Esophagus muscularis mucosa (tissue), 4 donors: ENCODE results near the gene RBM28. TPM values are rescaled to one million over a fixed set of nuclear protein-coding genes. Genes with fewer than 3 reads are reported as not detected.

ENCODE experiments used
- DNase-seq: peaks from one replicate; pipeline ENCODE4 v3.0.0-alpha.2; 2017; ENCODE audit errors: extremely low spot score
- H3K27ac ChIP-seq, 4 donors: fragments of 200-600 bp; sonication (generic); replicated peaks in 1 of 4; 1 replicate in 3 of 4; 2 replicates in 1 of 4; pipeline ENCODE4 v1.5.1; 2016 to 2019; ENCODE audit warnings: mild to moderate bottlenecking in 1 of 4
- H3K27me3 ChIP-seq, 4 donors: fragments of 200-600 bp; sonication (generic); one replicate each; pipeline versions ENCODE4 v1.5.1 to v1.6.0; 2016 to 2019
- H3K36me3 ChIP-seq, 4 donors: fragments of 200-600 bp; sonication (generic); one replicate each; pipeline ENCODE4 v1.5.1; 2016 to 2019
- H3K4me1 ChIP-seq, 4 donors: fragments of 200-600 bp; sonication (generic); one replicate each; pipeline ENCODE4 v1.5.1; 2016 to 2019
- H3K4me3 ChIP-seq, 4 donors: fragments of 200-600 bp; sonication (generic); 1 replicate in 2 of 4; 2 replicates in 2 of 4; pipeline ENCODE4 v1.5.1; 2016 to 2019; ENCODE audit warnings: mild to moderate bottlenecking in 4 of 4, moderate library complexity in 1 of 4
- H3K9me3 ChIP-seq, 4 donors: fragments of 200-600 bp; sonication (generic); 1 replicate in 3 of 4; 2 replicates in 1 of 4; pipeline ENCODE4 v1.5.1; 2016 to 2019
- EP300 ChIP-seq: sonication (generic); formaldehyde crosslinking; IDR thresholded peaks from one replicate; pipeline ENCODE4 v1.6.1; 2017; ENCODE audit warnings: antibody characterized with exemption
- POLR2A ChIP-seq: fragments of 450-650 bp; IDR thresholded peaks from one replicate; pipeline ENCODE4 v1.6.1; 2017; ENCODE audit warnings: antibody characterized with exemption, moderate library complexity, mild to moderate bottlenecking, low read depth
- POLR2AphosphoS5 ChIP-seq, 2 donors: sonication (generic); formaldehyde crosslinking; IDR thresholded peaks; one replicate each; pipeline ENCODE4 v1.6.1; 2017; ENCODE audit warnings: antibody characterized with exemption in 2 of 2
- WGBS: methylation state at CpG from one replicate; pipeline ENCODE4 v1.1.5; 2018; 5-methylcytosine and 5-hydroxymethylcytosine counted together
- intact Hi-C: fragments of 100-400 bp; cut with DNase I; formaldehyde crosslinking; loops from one replicate; pipeline ENCODE4 v1.15.1; 2023
- total RNA-seq, 4 donors: library from RNA; depleted of rRNA; stranded (reverse); fragments of >200 nt; gene quantifications; one replicate each; pipeline versions ENCODE4 v1.1.0 to v1.2.1, GENCODE V29; 2016
- TF ChIP-seq, protein P1 (sequence below), 3 experiments: fragments of 200-600 bp in 2 of 3; fragments of 450-650 bp in 1 of 3; sonication (generic) in 2 of 3; IDR thresholded peaks; one replicate each; pipeline ENCODE4 v1.5.1; 2017 to 2019; ENCODE audit warnings: antibody characterized with exemption in 3 of 3, mild to moderate bottlenecking in 2 of 3, moderate library complexity in 1 of 3

The RBM28 gene
- total RNA-seq, 4 donors from 2014 or later, result 13.3 to 16.6 (median 15.0) TPM

- TF ChIP-seq, protein P1, sequence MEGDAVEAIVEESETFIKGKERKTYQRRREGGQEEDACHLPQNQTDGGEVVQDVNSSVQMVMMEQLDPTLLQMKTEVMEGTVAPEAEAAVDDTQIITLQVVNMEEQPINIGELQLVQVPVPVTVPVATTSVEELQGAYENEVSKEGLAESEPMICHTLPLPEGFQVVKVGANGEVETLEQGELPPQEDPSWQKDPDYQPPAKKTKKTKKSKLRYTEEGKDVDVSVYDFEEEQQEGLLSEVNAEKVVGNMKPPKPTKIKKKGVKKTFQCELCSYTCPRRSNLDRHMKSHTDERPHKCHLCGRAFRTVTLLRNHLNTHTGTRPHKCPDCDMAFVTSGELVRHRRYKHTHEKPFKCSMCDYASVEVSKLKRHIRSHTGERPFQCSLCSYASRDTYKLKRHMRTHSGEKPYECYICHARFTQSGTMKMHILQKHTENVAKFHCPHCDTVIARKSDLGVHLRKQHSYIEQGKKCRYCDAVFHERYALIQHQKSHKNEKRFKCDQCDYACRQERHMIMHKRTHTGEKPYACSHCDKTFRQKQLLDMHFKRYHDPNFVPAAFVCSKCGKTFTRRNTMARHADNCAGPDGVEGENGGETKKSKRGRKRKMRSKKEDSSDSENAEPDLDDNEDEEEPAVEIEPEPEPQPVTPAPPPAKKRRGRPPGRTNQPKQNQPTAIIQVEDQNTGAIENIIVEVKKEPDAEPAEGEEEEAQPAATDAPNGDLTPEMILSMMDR (IDR thresholded peaks at IDR 0.05), result no peak
- TF ChIP-seq POLR2AphosphoS5 (IDR thresholded peaks at IDR 0.05), result no peak
- TF ChIP-seq POLR2A, result no peak
- TF ChIP-seq EP300, result no peak
- 94% methylated on average over 3 of the region's 3 CpGs for WGBS
Measured at GRCh38 chr7:128376077-128376476, 32.4 kb upstream of the RBM28 start.

GRCh38 chr7:128374041-128374440, 30.3 kb upstream of the RBM28 start:
- no peaks in the 10 kb centered on the region for H3K27me3 ChIP-seq
- WGBS, result 54% methylated on average over 1 of the region's 1 CpG
- TF ChIP-seq EP300 (no peak), POLR2AphosphoS5 (IDR thresholded peaks at IDR 0.05) (no peak), POLR2A (no peak)
- TF ChIP-seq, protein P1 (IDR thresholded peaks at IDR 0.05), result no peak
- H3K4me1 ChIP-seq, result no peaks in the 10 kb centered on the region
- no peaks in the 10 kb centered on the region for H3K36me3 ChIP-seq
- H3K27ac ChIP-seq, result no peak overlapping the region
- DNase-seq, result no peak
- no peaks in the 10 kb centered on the region for H3K9me3 ChIP-seq
- H3K4me3 ChIP-seq, result no peak overlapping the region
- intact Hi-C loops, result no loop called here

More at GRCh38 chr7:128376077-128376476, 32.4 kb upstream of the RBM28 start:
- no peak for DNase-seq
- peaks cover 0 to under 1% (median 0%) of the 10 kb centered on the region in 4 donors for H3K4me1 ChIP-seq
- no peak overlapping the region for H3K4me3 ChIP-seq
- H3K9me3 ChIP-seq, result no peaks in the 10 kb centered on the region
- H3K27ac ChIP-seq, result no peak overlapping the region
- H3K36me3 ChIP-seq, result no peaks in the 10 kb centered on the region
- intact Hi-C loops, result no loop called here
- H3K27me3 ChIP-seq, result peaks cover 0 to 7% (median 0%) of the 10 kb centered on the region in 4 donors

DNA sequence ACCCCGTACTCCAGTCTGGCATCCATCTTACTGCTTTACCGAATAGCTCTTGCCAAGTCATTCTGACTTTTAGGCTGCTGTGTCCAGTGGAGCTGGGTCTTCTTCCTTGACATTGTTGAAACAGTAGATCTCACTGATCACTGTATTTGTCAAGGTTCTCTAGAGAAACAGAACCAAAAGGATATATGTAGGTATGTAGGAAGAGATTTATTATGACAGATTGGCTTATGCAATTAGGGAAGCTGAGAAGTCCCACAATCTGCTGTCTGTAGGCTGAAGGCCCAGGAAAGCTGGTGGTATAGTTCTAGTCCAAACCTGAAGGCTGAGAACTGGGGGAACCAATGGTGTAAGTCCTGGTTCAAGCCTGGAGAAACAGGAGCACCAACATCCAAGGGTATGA, 29.9 kb upstream of the RBM28 start:
- intact Hi-C loops, result no loop called here
- H3K36me3 ChIP-seq, result no peaks in the 10 kb centered on the region
- H3K4me3 ChIP-seq, result no peak overlapping the region
- 66% methylated on average over 2 of the region's 2 CpGs for WGBS
- no peaks in the 10 kb centered on the region for H3K27me3 ChIP-seq
- TF ChIP-seq POLR2A (no peak), POLR2AphosphoS5 (IDR thresholded peaks at IDR 0.05) (no peak), EP300 (no peak)
- TF ChIP-seq, protein P1 (IDR thresholded peaks at IDR 0.05), result no peak
- DNase-seq, result no peak
- H3K9me3 ChIP-seq, result no peaks in the 10 kb centered on the region
- no peak overlapping the region for H3K27ac ChIP-seq
- H3K4me1 ChIP-seq, result no peaks in the 10 kb centered on the region

- 82% methylated on average over 4 of the region's 4 CpGs for WGBS
- intact Hi-C loops, result no loop called here
- H3K27me3 ChIP-seq, result peaks cover 0 to 8% (median 0%) of the 10 kb centered on the region in 4 donors
- no peak overlapping the region for H3K27ac ChIP-seq
- DNase-seq, result no peak
- H3K4me3 ChIP-seq, result no peak overlapping the region
- no peaks in the 10 kb centered on the region for H3K9me3 ChIP-seq
- TF ChIP-seq, protein P1 (IDR thresholded peaks at IDR 0.05), result no peak
- TF ChIP-seq POLR2A (no peak), POLR2AphosphoS5 (IDR thresholded peaks at IDR 0.05) (no peak), EP300 (no peak)
- H3K36me3 ChIP-seq, result no peaks in the 10 kb centered on the region
- H3K4me1 ChIP-seq, result no peaks in the 10 kb centered on the region
Measured at GRCh38 chr7:128370491-128370890, 26.8 kb upstream of the RBM28 start.

GRCh38 chr7:128366986-128367385, 23.3 kb upstream of the RBM28 start:
- Histone ChIP-seq H3K4me3 (no peak overlapping the region), H3K4me1 (peaks cover 3 to 6% (median 4%) of the 10 kb centered on the region in 4 donors), H3K27ac (no peak overlapping the region), H3K27me3 (peaks cover 0 to 31% (median 0%) of the 10 kb centered on the region in 4 donors), H3K36me3 (no peaks in the 10 kb centered on the region), H3K9me3 (no peaks in the 10 kb centered on the region)
- no peak for DNase-seq
- intact Hi-C loops, result no loop called here
- TF ChIP-seq POLR2AphosphoS5 (IDR thresholded peaks at IDR 0.05), result no peak
- no peak for TF ChIP-seq EP300
- no peak for TF ChIP-seq POLR2A
- TF ChIP-seq, protein P1 (IDR thresholded peaks at IDR 0.05), result no peak
